ENCODE data around the gene SH2D4B. TPM values are rescaled to one million over a fixed set of nuclear protein-coding genes. Genes with fewer than 3 reads are reported as not detected.
A peak's percentile ranks its signal among the peaks of the same experiment; 100 is the strongest.

Gene SH2D4B
- total RNA-seq, 2 experiments from 2014 or later, result 0.16 to 0.31 TPM

DNA sequence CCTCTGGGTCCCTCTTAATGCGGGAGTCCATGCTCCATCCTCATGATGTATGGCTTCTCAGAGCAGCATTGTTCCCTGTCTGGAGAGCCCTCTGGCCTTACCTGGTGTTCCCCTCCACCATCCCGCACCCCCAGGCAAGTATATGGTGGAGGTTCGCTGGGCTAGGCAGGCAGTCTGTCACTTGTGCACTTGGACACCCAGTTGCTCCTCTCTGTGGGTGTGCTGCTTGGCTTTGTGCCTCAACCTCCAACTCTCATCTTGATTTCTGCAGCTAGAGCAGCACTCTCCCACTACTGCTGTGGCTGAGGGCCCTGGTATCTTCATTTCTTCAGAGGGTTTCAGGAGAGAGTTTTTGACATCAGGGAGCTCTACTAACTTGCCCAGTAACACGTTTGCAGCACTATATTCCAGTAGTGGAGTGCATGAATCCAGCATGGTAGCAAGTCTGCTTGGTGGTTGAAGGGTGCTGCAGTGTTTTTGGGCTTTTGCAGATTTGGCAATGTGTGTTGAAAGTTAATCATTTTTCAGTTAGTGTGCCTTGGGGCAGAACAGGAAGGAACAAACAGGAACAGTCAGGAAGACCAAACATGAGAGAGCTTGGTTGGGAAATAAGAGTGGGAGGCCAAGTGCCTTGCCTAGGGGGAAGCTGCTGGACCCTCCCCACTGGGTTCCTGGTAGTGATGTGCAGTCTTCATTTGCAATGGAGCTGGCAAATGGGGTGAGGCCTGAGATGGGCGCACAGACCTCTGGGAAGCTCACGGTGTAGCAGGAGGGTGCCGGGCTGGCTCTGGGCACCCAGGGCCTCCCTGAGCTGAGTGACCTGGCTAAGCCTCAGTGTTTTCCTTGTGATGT, 46.2 kb upstream of the SH2D4B start:
- peaks cover 59% of the 10 kb centered on the region for H3K36me3 ChIP-seq (ENCODE audit: insufficient read depth, low read length)
- peaks cover 88% of the 10 kb centered on the region for H3K4me1 ChIP-seq (ENCODE audit: insufficient read depth, low read length)
- ATAC-seq (ENCODE audit: poor library complexity) (no peak), DNase-seq (peak in 1 of 14 experiments; percentile 30)
- intact Hi-C loops (cut with DNase I, micrococcal nuclease), result loop anchor here in 1 of 2 experiments (5.0 kb wide), 1 partner anchor 34 kb away; no protein-coding TSS in a partner anchor
- H3K27ac ChIP-seq (ENCODE audit: low read depth in 1 of 2, low read length in 2 of 2), result peak overlapping the region; percentile 6 to 39
- H3K4me3 ChIP-seq (ENCODE audit: low read length), result no peak overlapping the region
- Mint-ChIP-seq H3K27me3 (no peaks in the 10 kb centered on the region), H3K36me3 (ENCODE audit: low read depth) (peaks cover 91% of the 10 kb centered on the region), H3K4me1 (ENCODE audit: low read depth) (peaks cover 99% of the 10 kb centered on the region), H3K27ac (peak overlapping the region; percentile 78), H3K4me3 (peak overlapping the region; percentile 39), H3K9me3 (no peaks in the 10 kb centered on the region)
- H3K9me3 ChIP-seq (ENCODE audit: control insufficient read depth in 1 of 2, insufficient read depth in 1 of 2, low read length in 2 of 2), result no peaks in the 10 kb centered on the region
- CTCF ChIA-PET, result interaction anchor here (1.1 to 2.4 kb wide), 3 partner anchors 14 to 17 kb away, joined by 3 to 17 read pairs (median 5); no protein-coding TSS in a partner anchor
- TF ChIP-seq, protein P1, sequence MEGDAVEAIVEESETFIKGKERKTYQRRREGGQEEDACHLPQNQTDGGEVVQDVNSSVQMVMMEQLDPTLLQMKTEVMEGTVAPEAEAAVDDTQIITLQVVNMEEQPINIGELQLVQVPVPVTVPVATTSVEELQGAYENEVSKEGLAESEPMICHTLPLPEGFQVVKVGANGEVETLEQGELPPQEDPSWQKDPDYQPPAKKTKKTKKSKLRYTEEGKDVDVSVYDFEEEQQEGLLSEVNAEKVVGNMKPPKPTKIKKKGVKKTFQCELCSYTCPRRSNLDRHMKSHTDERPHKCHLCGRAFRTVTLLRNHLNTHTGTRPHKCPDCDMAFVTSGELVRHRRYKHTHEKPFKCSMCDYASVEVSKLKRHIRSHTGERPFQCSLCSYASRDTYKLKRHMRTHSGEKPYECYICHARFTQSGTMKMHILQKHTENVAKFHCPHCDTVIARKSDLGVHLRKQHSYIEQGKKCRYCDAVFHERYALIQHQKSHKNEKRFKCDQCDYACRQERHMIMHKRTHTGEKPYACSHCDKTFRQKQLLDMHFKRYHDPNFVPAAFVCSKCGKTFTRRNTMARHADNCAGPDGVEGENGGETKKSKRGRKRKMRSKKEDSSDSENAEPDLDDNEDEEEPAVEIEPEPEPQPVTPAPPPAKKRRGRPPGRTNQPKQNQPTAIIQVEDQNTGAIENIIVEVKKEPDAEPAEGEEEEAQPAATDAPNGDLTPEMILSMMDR (IDR thresholded peaks at IDR 0.05), result no peak
- no peaks in the 10 kb centered on the region for H3K27me3 ChIP-seq (ENCODE audit: control insufficient read depth in 1 of 2, insufficient read depth in 2 of 2, low read length in 2 of 2)
- POLR2A ChIA-PET, result interaction anchor here (0.6 to 11.8 kb wide), 4 partner anchors 10 to 1419 kb away, joined by 3 to 420 read pairs (median 82); partner anchors contain the start of gene TSPAN14

DNA sequence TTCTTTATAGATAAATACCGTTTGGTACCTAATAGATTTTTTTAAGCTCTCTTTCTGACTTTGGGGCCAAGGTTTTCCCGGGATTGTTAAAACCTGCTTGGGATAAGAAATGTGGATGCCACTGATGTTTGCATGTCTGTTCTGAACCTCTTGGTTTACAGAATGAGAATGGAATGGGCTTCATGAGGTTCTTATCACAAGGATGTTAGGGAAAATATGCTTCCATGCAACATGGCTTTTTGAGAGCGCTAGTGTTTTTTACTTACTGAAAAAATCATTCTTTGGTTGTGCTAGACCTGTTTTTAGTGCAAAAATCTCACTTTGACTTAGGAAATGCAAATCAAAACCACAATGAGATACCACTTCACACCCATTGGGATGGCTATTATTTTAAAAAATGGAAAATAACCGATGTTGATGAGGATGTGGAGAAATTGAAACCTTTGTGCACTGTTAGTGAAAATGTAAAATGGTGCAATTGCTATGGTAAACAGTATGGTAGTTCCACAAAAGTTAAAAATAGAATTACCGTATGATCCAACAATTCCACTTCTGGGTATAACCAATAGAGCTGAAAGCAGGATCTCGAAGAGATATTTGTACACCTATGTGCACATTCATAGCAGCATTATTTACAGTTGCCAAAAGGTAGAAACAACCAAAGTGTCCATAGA, 44.7 kb upstream of the SH2D4B start:
- peaks cover 99% of the 10 kb centered on the region for H3K4me1 Mint-ChIP-seq (ENCODE audit: low read depth)
- no peak for DNase-seq
- H3K9me3 Mint-ChIP-seq, result no peaks in the 10 kb centered on the region
- H3K36me3 Mint-ChIP-seq (ENCODE audit: low read depth), result peaks cover 98% of the 10 kb centered on the region
- peak overlapping the region; percentile 78 for H3K27ac Mint-ChIP-seq
- no peak overlapping the region for H3K4me3 ChIP-seq (ENCODE audit: low read length)
- H3K27ac ChIP-seq (ENCODE audit: low read depth in 1 of 2, low read length in 2 of 2), result peak overlapping the region; percentile 10 to 30
- CTCF ChIA-PET, result interaction anchor here (0.8 to 2.4 kb wide), 7 partner anchors 9 to 48 kb away, joined by 3 to 17 read pairs (median 3); no protein-coding TSS in a partner anchor
- no peaks in the 10 kb centered on the region for H3K27me3 Mint-ChIP-seq
- peaks cover 84% of the 10 kb centered on the region for H3K4me1 ChIP-seq (ENCODE audit: insufficient read depth, low read length)
- ATAC-seq (ENCODE audit: poor library complexity), result no peak
- no peaks in the 10 kb centered on the region for H3K27me3 ChIP-seq (ENCODE audit: control insufficient read depth in 1 of 2, insufficient read depth in 2 of 2, low read length in 2 of 2)
- no peaks in the 10 kb centered on the region for H3K9me3 ChIP-seq (ENCODE audit: control insufficient read depth in 1 of 2, insufficient read depth in 1 of 2, low read length in 2 of 2)
- POLR2A ChIA-PET, result interaction anchor here (1.1 to 11.8 kb wide), 6 partner anchors 8 to 49 kb away, joined by 4 to 420 read pairs (median 10); partner anchors contain the start of gene TSPAN14
- peaks cover 69% of the 10 kb centered on the region for H3K36me3 ChIP-seq (ENCODE audit: insufficient read depth, low read length)
- H3K4me3 Mint-ChIP-seq, result peak overlapping the region; percentile 62
- intact Hi-C loops (cut with DNase I, micrococcal nuclease), result loop anchor here in 1 of 2 experiments (5.0 kb wide), 1 partner anchor 36 kb away; no protein-coding TSS in a partner anchor
- TF ChIP-seq, protein P1 (IDR thresholded peaks at IDR 0.05), result no peak

DNA sequence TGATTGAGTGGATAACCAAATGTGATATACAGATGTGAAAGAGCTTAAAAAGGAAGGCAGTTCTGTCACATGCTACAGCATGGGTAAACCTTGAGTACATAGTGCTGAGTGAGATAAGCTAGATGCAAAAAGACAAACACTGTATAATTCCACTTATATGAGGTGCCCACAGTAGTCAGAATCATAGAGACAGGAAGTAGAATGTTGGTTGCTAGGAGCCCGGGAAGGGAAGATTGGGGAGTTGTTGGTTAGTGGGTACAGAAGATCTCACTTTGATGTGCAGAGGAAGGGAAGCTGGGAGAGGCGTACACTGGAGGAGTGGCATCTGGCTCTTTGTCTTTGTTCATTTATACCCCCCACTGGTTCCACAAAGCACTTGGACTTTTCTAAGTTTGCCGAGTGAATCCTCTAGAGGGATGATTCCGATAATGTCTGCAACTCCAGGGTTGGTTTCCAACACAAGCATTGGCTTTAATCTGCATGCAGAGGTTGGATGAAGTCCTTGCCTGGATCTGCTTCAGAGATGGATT, 44.1 kb upstream of the SH2D4B start:
- H3K36me3 Mint-ChIP-seq (ENCODE audit: low read depth), result peaks cover 98% of the 10 kb centered on the region

More for the DNA sequence above, 44.1 kb upstream of the SH2D4B start:
- Mint-ChIP-seq H3K27me3 (no peaks in the 10 kb centered on the region), H3K9me3 (no peaks in the 10 kb centered on the region), H3K4me3 (peak overlapping the region; percentile 62), H3K27ac (peak overlapping the region; percentile 78), H3K4me1 (ENCODE audit: low read depth) (peaks cover 99% of the 10 kb centered on the region)
- H3K4me3 ChIP-seq (ENCODE audit: low read length), result no peak overlapping the region
- H3K27ac ChIP-seq (ENCODE audit: low read depth in 1 of 2, low read length in 2 of 2), result peak overlapping the region; percentile 10 to 30
- intact Hi-C loops (cut with DNase I, micrococcal nuclease), result loop anchor here in 1 of 2 experiments (5.0 kb wide), 1 partner anchor 36 kb away; no protein-coding TSS in a partner anchor
- peaks cover 69% of the 10 kb centered on the region for H3K36me3 ChIP-seq (ENCODE audit: insufficient read depth, low read length)
- ChIA-PET CTCF (interaction anchor here (0.8 to 2.4 kb wide), 7 partner anchors 10 to 49 kb away, joined by 3 to 17 read pairs (median 3); no protein-coding TSS in a partner anchor), POLR2A (interaction anchor here (1.1 to 11.8 kb wide), 6 partner anchors 8 to 49 kb away, joined by 4 to 420 read pairs (median 10); partner anchors contain the start of gene TSPAN14)
- TF ChIP-seq, protein P1 (IDR thresholded peaks at IDR 0.05), result no peak
- H3K9me3 ChIP-seq (ENCODE audit: control insufficient read depth in 1 of 2, insufficient read depth in 1 of 2, low read length in 2 of 2), result no peaks in the 10 kb centered on the region
- peaks cover 84% of the 10 kb centered on the region for H3K4me1 ChIP-seq (ENCODE audit: insufficient read depth, low read length)
- ATAC-seq (ENCODE audit: poor library complexity) (peak; percentile 74), DNase-seq (peak in 4 of 14 experiments; percentile 49 to 65 (median 62))
- no peaks in the 10 kb centered on the region for H3K27me3 ChIP-seq (ENCODE audit: control insufficient read depth in 1 of 2, insufficient read depth in 2 of 2, low read length in 2 of 2)
